Measurements from ENCODE around the gene DOCK6. TPM values are rescaled to one million over a fixed set of nuclear protein-coding genes. Genes with fewer than 3 reads are reported as not detected.

The DOCK6 gene
- total and polyA plus RNA-seq, 7 donors, result 8.8 to 40.5 (median 20.2) TPM

DNA sequence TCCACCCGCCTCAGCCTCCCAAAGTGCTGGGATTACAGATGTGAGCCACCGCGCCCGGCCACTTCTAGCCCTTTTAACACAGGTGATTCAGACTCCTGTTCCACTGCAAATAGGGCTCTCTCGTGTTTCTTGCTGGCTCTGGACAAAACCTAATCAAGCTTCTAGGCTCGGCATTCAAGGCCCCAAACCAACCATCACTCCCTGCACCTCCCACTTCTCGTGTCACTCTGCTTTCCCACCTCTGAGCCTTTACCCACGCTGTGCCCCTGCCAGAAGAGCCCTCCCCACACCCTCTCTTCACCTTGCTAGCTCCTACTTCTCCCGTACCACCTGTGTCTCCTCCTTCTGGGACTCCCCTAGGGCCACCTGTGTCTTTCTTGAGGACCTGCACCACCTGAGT is 84.7 kb downstream of the DOCK6 start:
- 93 to 94% methylated on average over 9 of the region's 9 CpGs for WGBS, 2 donors
- TF ChIP-seq CTCF (IDR thresholded peaks at IDR 0.05), result no peak
- peak in 2 of 4 donors; percentile 3 to 26 for TF ChIP-seq POLR2AphosphoS5 (IDR thresholded peaks at IDR 0.05)
- H3K4me1 ChIP-seq, result peaks cover 0 to 51% (median 45%) of the 10 kb centered on the region in 4 donors

DNA sequence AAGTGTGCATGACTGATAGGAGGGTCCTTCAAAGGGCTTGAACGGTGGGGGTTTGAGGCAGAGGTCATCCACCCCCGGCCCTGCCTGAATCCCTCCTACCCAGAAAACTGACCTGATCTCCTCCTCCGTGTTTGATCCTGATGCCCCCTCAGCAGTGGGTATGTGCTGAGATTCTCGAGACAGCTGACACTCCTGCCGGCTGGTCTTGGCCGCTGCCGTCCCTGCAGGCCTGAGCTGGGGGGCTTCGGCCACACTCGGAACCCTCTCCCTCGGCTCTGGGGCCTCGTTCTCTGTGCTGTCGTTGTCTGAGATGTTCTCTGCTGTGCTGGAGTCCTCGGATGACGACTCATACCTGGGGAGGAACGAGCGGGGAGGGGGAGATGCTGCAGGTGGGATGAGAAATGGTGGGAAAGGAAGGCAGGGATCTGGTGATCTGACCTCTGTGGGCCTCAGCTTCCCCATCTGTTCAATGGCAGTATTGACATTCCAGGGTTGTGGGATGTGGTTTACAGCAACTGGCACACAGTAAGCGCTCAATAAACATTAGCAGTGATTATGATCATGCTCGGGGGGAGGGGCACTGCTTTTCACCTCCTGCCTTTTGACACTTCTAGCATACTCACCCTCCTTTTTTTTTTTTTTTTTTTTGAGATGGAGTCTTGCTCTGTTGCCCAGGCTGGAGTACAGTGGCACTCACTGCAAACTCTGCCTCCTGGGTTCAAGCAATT is 85.7 kb downstream of the DOCK6 start:
- no peak for DNase-seq
- 92 to 94% methylated on average over 18 of the region's 18 CpGs for whole genome bisulfite sequencing, 2 donors
- peak overlapping the region; percentile 24 to 98 (median 93) for H3K27ac ChIP-seq

More for the DNA sequence above, 84.7 kb downstream of the DOCK6 start:
- Histone ChIP-seq H3K9me3 (no peaks in the 10 kb centered on the region), H3K27ac (peak overlapping the region; percentile 91 to 98 (median 94)), H3K4me3 (no peak overlapping the region), H3K36me3 (peaks cover 48 to 75% (median 67%) of the 10 kb centered on the region in 4 donors), H3K27me3 (no peaks in the 10 kb centered on the region)
- intact Hi-C loops (cut with DNase I), result no loop called here
- no peak for DNase-seq

DNA sequence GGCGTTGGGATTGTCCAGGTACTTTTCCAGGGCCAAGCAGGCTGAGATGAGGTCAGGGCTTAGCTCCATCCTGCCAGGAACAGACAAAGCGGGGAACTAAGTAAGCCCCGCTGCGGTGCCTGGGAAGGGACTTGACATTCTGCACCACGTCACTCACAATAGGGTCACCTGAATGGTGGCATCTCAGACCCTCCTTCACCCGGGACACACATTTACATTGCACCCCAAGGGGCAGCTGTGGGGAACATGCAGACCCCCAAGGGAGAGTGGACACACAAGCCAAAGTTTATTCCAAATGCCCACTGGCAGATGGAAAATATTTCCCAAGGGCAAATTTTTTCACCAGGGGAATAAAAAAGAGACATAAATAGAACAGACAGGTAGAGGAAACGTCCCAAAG is 86.4 kb downstream of the DOCK6 start:
- peak overlapping the region; percentile 40 to 66 (median 50) for H3K27ac ChIP-seq
- WGBS, 2 donors, result 90 to 93% methylated on average over 7 of the region's 7 CpGs
- no peak overlapping the region for H3K4me3 ChIP-seq
- no peak for DNase-seq
- H3K27me3 ChIP-seq, result no peaks in the 10 kb centered on the region
- TF ChIP-seq EP300 (IDR thresholded peaks at IDR 0.05), result no peak
- TF ChIP-seq POLR2AphosphoS5 (IDR thresholded peaks at IDR 0.05), result no peak
- TF ChIP-seq CTCF (IDR thresholded peaks at IDR 0.05), result no peak
- TF ChIP-seq POLR2A (IDR thresholded peaks at IDR 0.05), result no peak
- intact Hi-C loops (cut with DNase I), result no loop called here
- peaks cover 55 to 88% (median 72%) of the 10 kb centered on the region in 4 donors for H3K36me3 ChIP-seq
- H3K4me1 ChIP-seq, result peaks cover 0 to 52% (median 48%) of the 10 kb centered on the region in 4 donors
- no peaks in the 10 kb centered on the region for H3K9me3 ChIP-seq

More for the DNA sequence above, 85.7 kb downstream of the DOCK6 start:
- intact Hi-C loops (cut with DNase I), result no loop called here
- Histone ChIP-seq H3K27me3 (no peaks in the 10 kb centered on the region), H3K4me3 (no peak overlapping the region), H3K9me3 (no peaks in the 10 kb centered on the region), H3K4me1 (peaks cover 0 to 52% (median 47%) of the 10 kb centered on the region in 4 donors), H3K36me3 (peaks cover 55 to 81% (median 70%) of the 10 kb centered on the region in 4 donors)
- TF ChIP-seq POLR2AphosphoS5 (IDR thresholded peaks at IDR 0.05) (no peak), EP300 (IDR thresholded peaks at IDR 0.05) (no peak), POLR2A (IDR thresholded peaks at IDR 0.05) (no peak), CTCF (IDR thresholded peaks at IDR 0.05) (no peak)

DNA sequence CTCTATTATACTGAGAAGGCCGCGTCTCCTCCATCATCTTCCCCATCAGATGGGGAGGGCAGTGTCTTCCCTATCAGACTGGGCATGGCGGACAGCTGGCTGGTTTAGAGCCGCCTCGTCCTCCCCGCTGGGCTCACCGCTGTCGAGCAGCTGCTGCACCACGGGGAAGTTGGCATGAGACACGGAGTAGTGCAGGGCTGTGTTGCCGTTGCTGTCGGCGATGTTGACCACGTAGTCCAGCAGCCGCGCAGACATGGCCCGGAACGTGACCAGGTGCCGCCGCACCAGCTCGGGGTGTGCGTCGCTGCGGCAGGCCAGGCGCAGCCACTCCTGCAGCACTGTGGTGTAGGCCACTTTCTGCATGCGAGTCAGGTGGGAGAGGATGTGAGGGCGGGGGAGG is 88.0 kb downstream of the DOCK6 start:
- Histone ChIP-seq H3K36me3 (peaks cover 64 to 99% (median 87%) of the 10 kb centered on the region in 4 donors), H3K9me3 (no peaks in the 10 kb centered on the region), H3K4me1 (peaks cover 0 to 52% (median 48%) of the 10 kb centered on the region in 4 donors), H3K27ac (peak overlapping the region in 3 of 4 donors; percentile 92 to 95 (median 93)), H3K27me3 (no peaks in the 10 kb centered on the region), H3K4me3 (no peak overlapping the region)
- no peak for DNase-seq
- intact Hi-C loops (cut with DNase I), result no loop called here
- TF ChIP-seq EP300 (IDR thresholded peaks at IDR 0.05) (no peak), CTCF (IDR thresholded peaks at IDR 0.05) (no peak), POLR2A (IDR thresholded peaks at IDR 0.05) (no peak), POLR2AphosphoS5 (IDR thresholded peaks at IDR 0.05) (no peak)
- 97% methylated on average over 27 of the region's 27 CpGs for WGBS, 2 donors

Data from sigmoid colon (tissue), 7 donors.